Liver (tissue), 3 donors: ENCODE measurements around the gene PSMG4.

ENCODE experiments used
- ATF3 ChIP-seq: IDR thresholded peaks from 2 replicates; pipeline ENCODE4 v1.6.1; 2016; ENCODE audit warnings: antibody characterized with exemption
- CTCF ChIP-seq: fragments of 150-350 bp; IDR thresholded peaks from 2 replicates; pipeline ENCODE4 v1.5.1; 2017; ENCODE audit warnings: improper control_type of control experiment, low read depth, low read length; ENCODE audit not compliant: missing input control
- EGR1 ChIP-seq, 2 donors: IDR thresholded peaks; 2 replicates each; pipeline ENCODE4 v1.6.1; 2016 to 2018; ENCODE audit warnings: antibody characterized with exemption in 2 of 2, low read depth in 2 of 2
- FOXA1 ChIP-seq: IDR thresholded peaks from 2 replicates; pipeline ENCODE4 v1.6.1; 2016; ENCODE audit warnings: antibody characterized with exemption
- REST ChIP-seq: IDR thresholded peaks from 2 replicates; pipeline ENCODE4 v1.6.1; 2016; ENCODE audit warnings: antibody characterized with exemption, mild to moderate bottlenecking
- SP1 ChIP-seq: IDR thresholded peaks from 2 replicates; pipeline ENCODE4 v1.6.1; 2018; ENCODE audit warnings: antibody characterized with exemption, mild to moderate bottlenecking
- YY1 ChIP-seq: IDR thresholded peaks from 2 replicates; pipeline ENCODE4 v1.6.1; 2016; ENCODE audit warnings: antibody characterized with exemption, mild to moderate bottlenecking
- donor health status: healthy.
- donor health status: healthy.

- TF ChIP-seq CTCF (no peak), SP1 (no peak), YY1 (no peak), EGR1 (IDR thresholded peaks at IDR 0.05; ENCODE audit: low read depth in 2 of 2) (no peak), FOXA1 (no peak), REST (no peak), ATF3 (no peak)
Measured at GRCh38 chr6:3305216-3305565, 46.4 kb downstream of the PSMG4 start.
